Ovary (tissue), 9 donors: ENCODE results near the gene CA4. TPM values are rescaled to one million over a fixed set of nuclear protein-coding genes. Genes with fewer than 3 reads are reported as not detected.

ENCODE experiments used
- DNase-seq, 5 donors: peaks; one replicate each; pipeline ENCODE4 v3.0.0-alpha.2; 2019 to 2020
- H3K27ac ChIP-seq, 2 donors: fragments of 200-600 bp; one replicate each; pipeline versions ENCODE4 v1.5.1 to v1.8.0; 2019 to 2022
- H3K27me3 ChIP-seq: fragments of 200-600 bp; one replicate; pipeline ENCODE4 v1.8.0; 2022
- H3K36me3 ChIP-seq: fragments of 200-600 bp; sonication (generic); one replicate; pipeline ENCODE4 v1.5.1; 2019
- H3K4me1 ChIP-seq: one replicate; pipeline ENCODE4 v1.8.1; 2013; ENCODE audit warnings: mild to moderate bottlenecking, moderate library complexity; ENCODE audit not compliant: insufficient read depth
- H3K4me3 ChIP-seq: fragments of 200-600 bp; sonication (generic); one replicate; pipeline ENCODE4 v1.5.1; 2017
- H3K9me3 ChIP-seq, 2 donors: fragments of 200-600 bp in 1 of 2; sonication (generic) in 1 of 2; one replicate each; pipeline versions ENCODE4 v1.5.1 to v1.8.1; 2013 to 2019; ENCODE audit warnings: mild to moderate bottlenecking in 1 of 2, moderate library complexity in 1 of 2
- CTCF ChIP-seq, 3 donors: fragments of 450-650 bp in 2 of 3; fragments of 200-600 bp in 1 of 3; IDR thresholded peaks; one replicate each; pipeline versions ENCODE4 v1.5.1 to v1.8.0; 2016 to 2022; ENCODE audit warnings: antibody characterized with exemption in 3 of 3, mild to moderate bottlenecking in 1 of 3
- EP300 ChIP-seq: sonication (generic); formaldehyde crosslinking; IDR thresholded peaks from one replicate; pipeline ENCODE4 v1.6.1; 2017; ENCODE audit warnings: antibody characterized with exemption
- POLR2A ChIP-seq: fragments of 450-650 bp; IDR thresholded peaks from one replicate; pipeline ENCODE4 v1.6.1; 2017; ENCODE audit warnings: antibody characterized with exemption, mild to moderate bottlenecking, moderate library complexity
- WGBS, 3 donors: extraction: QIAGEN DNeasy Blood & Tissue Kit in 1 of 3; methylation state at CpG; one replicate each; pipeline versions ENCODE4 v1.1.5 to v1.1.7; 2013 to 2017; 5-methylcytosine and 5-hydroxymethylcytosine counted together
- intact Hi-C, 4 donors: fragments of 100-400 bp; cut with DNase I; formaldehyde crosslinking; loops; one replicate each; pipeline versions ENCODE4 v1.11.0 to v1.15.1; 2022 to 2023
- polyA plus RNA-seq, 2 donors: library from polyadenylated mRNA; stranded (reverse); fragments of 200-250 nt in 1 of 2; fragments of 350-450 nt in 1 of 2; fragmentation: Illumina TruSeq in 1 of 2; extraction: RNeasy Lipid Tissue Mini Kit (QIAGEN cat#74804) in 1 of 2; gene quantifications; one replicate each; pipeline ENCODE4 v1.2.3, GENCODE V29; 2013 to 2014
- total RNA-seq, 7 donors: library from RNA; depleted of rRNA in 2 of 7; stranded (reverse); fragments of >200 nt in 2 of 7; fragmentation: NEBNext Ultra II Directional in 3 of 7; extraction: Animal tissue kit (Norgen Biotek cat#: 25700) in 3 of 7; gene quantifications; one replicate each; pipeline versions ENCODE4 v1.1.0 to v1.2.4, GENCODE V29; 2016 to 2023
- donor health status: DM: no; HTN: no; CAD: no; lungs with moderate emphysema.
- donor health status: DM: no; HTN: no; CAD: no.
- donor health status: Bipolar disorder and iron deficiency.
- donor health status: DM: yes; HTN: yes; CAD: no.
- donor health status: DM: no; HTN: no; CAD: no.
- donor health status: DM: yes; HTN: yes; CAD: no.

Gene CA4
- total and polyA plus RNA-seq, 9 donors, result 1.1 to 39.3 (median 4.2) TPM

DNA sequence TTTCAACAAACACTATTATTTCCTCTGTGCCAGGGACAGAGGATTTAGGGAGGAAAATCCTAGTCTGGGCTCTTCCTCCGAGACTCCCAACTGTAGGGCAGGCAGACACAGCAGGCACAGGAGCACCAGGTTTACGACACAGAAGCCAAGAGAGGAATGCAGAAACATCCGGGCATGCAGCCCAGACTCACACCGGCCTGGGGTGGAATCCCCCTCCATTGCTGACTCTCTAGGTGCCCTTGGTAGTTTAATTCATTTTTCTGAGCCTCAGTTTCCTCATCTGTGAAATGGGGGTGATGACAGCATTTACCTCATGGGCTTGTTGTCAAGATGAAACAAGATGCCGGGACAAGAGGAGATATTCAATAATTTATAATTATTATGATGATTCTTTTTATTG lies 14.9 kb downstream of the CA4 start:
- no peaks in the 10 kb centered on the region for H3K36me3 ChIP-seq
- no peak overlapping the region for H3K4me3 ChIP-seq
- no peak for TF ChIP-seq EP300
- TF ChIP-seq CTCF (IDR thresholded peaks at IDR 0.05), result no peak
- no peak for TF ChIP-seq POLR2A
- no peaks in the 10 kb centered on the region for H3K4me1 ChIP-seq
- no peak overlapping the region for H3K27ac ChIP-seq
- no peaks in the 10 kb centered on the region for H3K9me3 ChIP-seq
- 22 to 29% (median 29%) methylated on average over 5 of the region's 5 CpGs for WGBS, 3 donors
- no peak for DNase-seq
- no peaks in the 10 kb centered on the region for H3K27me3 ChIP-seq
- intact Hi-C loops, result no loop called here

GRCh38 chr17:60165223-60165622 lies 15.4 kb downstream of the CA4 start:
- H3K4me1 ChIP-seq, result peaks cover 3% of the 10 kb centered on the region
- DNase-seq, result no peak
- intact Hi-C loops, result no loop called here
- no peak overlapping the region for H3K27ac ChIP-seq
- H3K27me3 ChIP-seq, result no peaks in the 10 kb centered on the region
- TF ChIP-seq POLR2A (no peak), EP300 (no peak), CTCF (IDR thresholded peaks at IDR 0.05) (no peak)
- WGBS, 3 donors, result 25 to 43% (median 40%) methylated on average over 5 of the region's 5 CpGs
- no peaks in the 10 kb centered on the region for H3K9me3 ChIP-seq
- H3K36me3 ChIP-seq, result no peaks in the 10 kb centered on the region
- H3K4me3 ChIP-seq, result no peak overlapping the region

DNA sequence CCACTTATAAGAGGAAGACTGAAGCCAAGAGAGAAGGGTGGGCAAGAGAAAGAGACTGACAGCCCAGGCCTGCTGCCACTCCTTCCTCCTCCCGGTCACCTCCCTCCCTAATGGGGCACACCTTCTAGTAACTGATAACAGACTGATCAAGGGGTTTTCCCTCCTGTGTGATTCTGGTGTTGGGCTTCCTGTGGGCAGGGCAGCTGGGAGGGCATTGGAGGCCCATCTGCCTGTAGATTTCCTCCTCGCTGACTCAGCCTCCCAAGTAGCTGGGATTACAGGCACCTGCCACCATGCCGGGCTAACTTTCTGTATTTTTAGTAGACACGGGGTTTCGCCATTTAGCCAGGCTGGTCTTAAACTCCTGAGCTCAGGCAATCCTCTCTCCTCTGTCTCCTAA lies 16.2 kb downstream of the CA4 start:
- H3K27me3 ChIP-seq, result no peaks in the 10 kb centered on the region
- H3K4me3 ChIP-seq, result no peak overlapping the region
- intact Hi-C loops, result no loop called here
- H3K27ac ChIP-seq, result no peak overlapping the region
- H3K36me3 ChIP-seq, result no peaks in the 10 kb centered on the region
- H3K4me1 ChIP-seq, result peaks cover 3% of the 10 kb centered on the region
- TF ChIP-seq EP300, result no peak
- no peak for TF ChIP-seq CTCF (IDR thresholded peaks at IDR 0.05)
- TF ChIP-seq POLR2A, result no peak
- no peak for DNase-seq
- no peaks in the 10 kb centered on the region for H3K9me3 ChIP-seq
- 71 to 75% (median 71%) methylated on average over 5 of the region's 5 CpGs for WGBS, 3 donors

DNA sequence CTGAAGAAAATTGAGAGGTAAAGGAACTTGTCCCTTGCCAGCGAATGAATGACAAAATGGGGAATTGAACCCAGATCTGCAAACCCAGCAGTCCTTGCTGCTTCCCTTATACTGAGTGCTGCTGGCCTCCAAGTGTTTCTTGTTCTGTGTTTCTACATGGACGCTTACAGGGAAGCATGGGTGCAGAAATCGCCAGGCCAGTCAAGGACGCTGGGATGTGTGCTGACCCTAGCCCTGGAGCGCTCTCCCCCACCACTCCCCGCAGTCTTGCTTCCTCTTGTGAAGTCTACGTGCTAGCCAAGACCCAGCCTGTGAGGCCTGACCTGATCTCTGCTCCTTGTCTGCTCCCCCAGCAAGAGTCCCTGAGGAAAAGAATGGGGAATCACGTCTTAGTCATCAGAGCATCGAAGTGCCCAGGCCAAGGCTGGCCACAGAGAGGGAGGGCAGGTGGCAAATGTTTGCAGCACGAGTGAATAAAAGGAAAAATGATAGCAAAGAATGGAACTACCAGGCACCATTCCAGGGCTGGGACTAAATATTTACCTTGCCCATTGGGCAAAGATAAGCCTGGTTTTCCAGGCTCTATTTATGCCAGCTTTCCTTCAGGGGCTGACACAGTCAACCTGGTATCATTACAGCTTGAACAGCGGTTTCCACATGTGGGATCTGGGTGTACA lies 17.4 kb downstream of the CA4 start:
- 27 to 50% (median 33%) methylated on average over 11 of the region's 11 CpGs for WGBS, 3 donors
- no peak overlapping the region for H3K4me3 ChIP-seq
- no peak for TF ChIP-seq POLR2A
- TF ChIP-seq EP300, result no peak
- no peak for TF ChIP-seq CTCF (IDR thresholded peaks at IDR 0.05)
- no peaks in the 10 kb centered on the region for H3K9me3 ChIP-seq
- intact Hi-C loops, result no loop called here
- H3K27ac ChIP-seq, result no peak overlapping the region
- H3K4me1 ChIP-seq, result peaks cover 3% of the 10 kb centered on the region
- no peaks in the 10 kb centered on the region for H3K36me3 ChIP-seq
- DNase-seq, result no peak
- no peaks in the 10 kb centered on the region for H3K27me3 ChIP-seq
